DND-41 (cell line): ENCODE results near the gene DCBLD2.

Experiments used
- EZH2 ChIP-seq: IDR thresholded peaks from 3 replicates; pipeline ENCODE4 v1.6.1; 2012; ENCODE audit warnings: borderline replicate concordance, low read depth, mild to moderate bottlenecking, moderate library complexity, low read length, inconsistent platforms; ENCODE audit not compliant: severe bottlenecking
- TF ChIP-seq, protein P1 (sequence below): IDR thresholded peaks from 2 replicates; pipeline ENCODE4 v1.5.1; 2012; ENCODE audit warnings: borderline replicate concordance, low read length, moderate library complexity, mild to moderate bottlenecking; ENCODE audit not compliant: poor library complexity, severe bottlenecking; ENCODE audit errors: extremely low read depth

GRCh38 chr3:98770261-98771039 is 131.0 kb downstream of the DCBLD2 start:
- TF ChIP-seq EZH2 = no peak
- TF ChIP-seq, protein P1, sequence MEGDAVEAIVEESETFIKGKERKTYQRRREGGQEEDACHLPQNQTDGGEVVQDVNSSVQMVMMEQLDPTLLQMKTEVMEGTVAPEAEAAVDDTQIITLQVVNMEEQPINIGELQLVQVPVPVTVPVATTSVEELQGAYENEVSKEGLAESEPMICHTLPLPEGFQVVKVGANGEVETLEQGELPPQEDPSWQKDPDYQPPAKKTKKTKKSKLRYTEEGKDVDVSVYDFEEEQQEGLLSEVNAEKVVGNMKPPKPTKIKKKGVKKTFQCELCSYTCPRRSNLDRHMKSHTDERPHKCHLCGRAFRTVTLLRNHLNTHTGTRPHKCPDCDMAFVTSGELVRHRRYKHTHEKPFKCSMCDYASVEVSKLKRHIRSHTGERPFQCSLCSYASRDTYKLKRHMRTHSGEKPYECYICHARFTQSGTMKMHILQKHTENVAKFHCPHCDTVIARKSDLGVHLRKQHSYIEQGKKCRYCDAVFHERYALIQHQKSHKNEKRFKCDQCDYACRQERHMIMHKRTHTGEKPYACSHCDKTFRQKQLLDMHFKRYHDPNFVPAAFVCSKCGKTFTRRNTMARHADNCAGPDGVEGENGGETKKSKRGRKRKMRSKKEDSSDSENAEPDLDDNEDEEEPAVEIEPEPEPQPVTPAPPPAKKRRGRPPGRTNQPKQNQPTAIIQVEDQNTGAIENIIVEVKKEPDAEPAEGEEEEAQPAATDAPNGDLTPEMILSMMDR = no peak
